CD14-positive monocyte (primary cell): Measurements from ENCODE around the gene ITPR2. TPM values are rescaled to one million over a fixed set of nuclear protein-coding genes. Genes with fewer than 3 reads are reported as not detected.

Experiments
- DNase-seq, 3 donors: peaks; one replicate each; pipeline ENCODE4 v3.0.0-alpha.2; 2011 to 2022
- H2AFZ ChIP-seq: 2 replicates; pipeline ENCODE4 v1.6.0; 2012; ENCODE audit warnings: mild to moderate bottlenecking, low read depth, low read length, inconsistent platforms; ENCODE audit not compliant: insufficient read depth, poor library complexity, severe bottlenecking
- H3K27ac ChIP-seq, 2 donors: 1 replicate in 1 of 2; 2 replicates in 1 of 2; pipeline ENCODE4 v1.5.1; 2012 to 2013; ENCODE audit warnings: low read length in 2 of 2, control low read depth in 1 of 2, inconsistent platforms in 1 of 2, low read depth in 1 of 2, mild to moderate bottlenecking in 1 of 2
- H3K27me3 ChIP-seq, 2 donors: one replicate each; pipeline versions ENCODE4 v1.6.0 to v1.6.1; 2011 to 2013; ENCODE audit warnings: low read length in 2 of 2; ENCODE audit not compliant: control insufficient read depth in 2 of 2, insufficient read depth in 2 of 2
- H3K36me3 ChIP-seq, 2 donors: replicated peaks in 1 of 2; 1 replicate in 1 of 2; 2 replicates in 1 of 2; pipeline versions ENCODE4 v1.5.1 to v1.6.1; 2012 to 2013; ENCODE audit warnings: low read length in 2 of 2, control low read depth in 1 of 2, inconsistent platforms in 1 of 2, mild to moderate bottlenecking in 1 of 2; ENCODE audit not compliant: insufficient read depth in 2 of 2, control insufficient read depth in 1 of 2
- H3K4me1 ChIP-seq, 2 donors: 1 replicate in 1 of 2; 2 replicates in 1 of 2; pipeline versions ENCODE4 v1.5.1 to v1.6.1; 2012 to 2013; ENCODE audit warnings: low read length in 2 of 2, control low read depth in 1 of 2, inconsistent platforms in 1 of 2, mild to moderate bottlenecking in 1 of 2, moderate library complexity in 1 of 2; ENCODE audit not compliant: insufficient read depth in 2 of 2, control insufficient read depth in 1 of 2
- H3K4me2 ChIP-seq: replicated peaks from 2 replicates; pipeline ENCODE3; 2012; ENCODE audit warnings: low read length, moderate library complexity, mild to moderate bottlenecking; ENCODE audit not compliant: poor library complexity, severe bottlenecking; ENCODE audit errors: extremely low read depth
- H3K4me3 ChIP-seq, 3 experiments: fragments of 200-600 bp in 1 of 3; sonication (generic) in 1 of 3; replicated peaks in 1 of 3; 1 replicate in 2 of 3; 2 replicates in 1 of 3; pipeline ENCODE4 v1.5.1; 2011 to 2013; ENCODE audit warnings: low read length in 3 of 3, mild to moderate bottlenecking in 3 of 3, control low read depth in 2 of 3, low read depth in 2 of 3, inconsistent platforms in 1 of 3, moderate library complexity in 1 of 3
- H3K79me2 ChIP-seq: 2 replicates; pipeline ENCODE4 v1.6.0; 2012; ENCODE audit warnings: mild to moderate bottlenecking, control low read depth, inconsistent platforms, low read length, moderate library complexity; ENCODE audit not compliant: insufficient read depth
- H3K9ac ChIP-seq: 2 replicates; pipeline ENCODE4 v1.6.0; 2017; ENCODE audit warnings: low read length, mild to moderate bottlenecking; ENCODE audit not compliant: insufficient read depth, poor library complexity, severe bottlenecking
- H3K9me3 ChIP-seq, 2 donors: replicated peaks in 1 of 2; 1 replicate in 1 of 2; 2 replicates in 1 of 2; pipeline versions ENCODE4 v1.5.1 to v1.6.1; 2012 to 2013; ENCODE audit warnings: low read length in 2 of 2, control low read depth in 1 of 2; ENCODE audit not compliant: control insufficient read depth in 1 of 2, insufficient read depth in 1 of 2
- H4K20me1 ChIP-seq: 2 replicates; pipeline ENCODE4 v1.6.0; 2012; ENCODE audit warnings: mild to moderate bottlenecking, low read length, control low read depth, moderate library complexity; ENCODE audit not compliant: insufficient read depth
- H3K27ac Mint-ChIP-seq, 7 donors: one replicate each; pipeline ENCODE4 v1.8.0; 2020; ENCODE audit warnings: mild to moderate bottlenecking in 7 of 7, mixed read lengths in 7 of 7, moderate library complexity in 6 of 7, inconsistent platforms in 2 of 7
- H3K27me3 Mint-ChIP-seq, 3 donors: one replicate each; pipeline ENCODE4 v1.8.0; 2021 to 2022; ENCODE audit warnings: low read depth in 3 of 3, mild to moderate bottlenecking in 3 of 3, mixed read lengths in 3 of 3, moderate library complexity in 3 of 3, inconsistent platforms in 1 of 3
- H3K36me3 Mint-ChIP-seq, 2 donors: one replicate each; pipeline ENCODE4 v1.8.0; 2020; ENCODE audit warnings: mixed read lengths in 2 of 2, inconsistent platforms in 1 of 2, mild to moderate bottlenecking in 1 of 2
- H3K4me1 Mint-ChIP-seq: one replicate; pipeline ENCODE4 v1.8.0; 2020; ENCODE audit warnings: mild to moderate bottlenecking, mixed read lengths
- H3K4me3 Mint-ChIP-seq, 2 donors: one replicate each; pipeline ENCODE4 v1.8.0; 2020; ENCODE audit warnings: mild to moderate bottlenecking in 2 of 2, mixed read lengths in 2 of 2, moderate library complexity in 1 of 2
- H3K9me3 Mint-ChIP-seq, 7 donors: one replicate each; pipeline ENCODE4 v1.8.0; 2020 to 2022; ENCODE audit warnings: mixed read lengths in 7 of 7, mild to moderate bottlenecking in 6 of 7, moderate library complexity in 6 of 7, inconsistent platforms in 2 of 7
- whole genome bisulfite sequencing: methylation state at CpG from one replicate; pipeline ENCODE4 v1.1.5; 2013; ENCODE audit warnings: missing lambda C conversion rate; ENCODE audit not compliant: insufficient coverage; 5-methylcytosine and 5-hydroxymethylcytosine counted together
- intact Hi-C, 2 donors: fragments of 100-400 bp; cut with micrococcal nuclease; formaldehyde crosslinking; loops; one replicate each; pipeline versions ENCODE4 v1.15.0 to v1.15.1; 2023
- polyA plus RNA-seq, 3 donors: library from polyadenylated mRNA; depleted of rRNA in 1 of 3; unstranded in 2 of 3; stranded (reverse) in 1 of 3; fragments of 300-500 nt in 2 of 3; fragments of >200 nt in 1 of 3; fragmentation: Illumina TruSeq in 2 of 3; gene quantifications; 1 replicate in 2 of 3; 2 replicates in 1 of 3; pipeline ENCODE4 v1.2.3, GENCODE V29; 2012 to 2021
- TF ChIP-seq, protein P1 (sequence below): fragments of 200-600 bp; IDR thresholded peaks from one replicate; pipeline ENCODE4 v1.8.0; 2022; ENCODE audit warnings: antibody characterized with exemption, mild to moderate bottlenecking

Gene ITPR2
- polyA plus RNA-seq, 3 donors = 2.7 to 6.4 (median 5.7) TPM

DNA sequence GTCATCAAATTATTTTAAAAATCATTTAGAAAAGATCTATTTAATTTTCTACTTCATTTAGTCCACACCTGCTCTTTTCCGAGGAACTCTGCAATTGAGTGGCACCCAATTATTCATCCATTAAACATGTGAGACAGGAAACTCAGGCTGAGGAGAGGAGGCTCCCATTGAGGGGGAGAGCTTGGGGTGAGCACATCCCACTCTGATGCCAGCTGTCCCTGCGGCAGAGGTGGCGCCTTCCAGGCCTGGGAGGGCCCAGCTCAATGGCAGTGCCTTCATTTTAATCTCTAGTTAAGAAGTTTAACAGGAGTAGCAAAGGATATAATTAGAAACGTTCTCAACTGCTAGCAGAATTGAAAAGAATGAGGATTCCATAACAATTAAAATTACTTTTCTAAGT is 92.0 kb downstream of the ITPR2 start:
- Histone ChIP-seq H3K4me2 (no peak overlapping the region), H3K36me3 (no peaks in the 10 kb centered on the region), H2AFZ (no peak overlapping the region), H3K27me3 (no peaks in the 10 kb centered on the region), H4K20me1 (peaks cover 57% of the 10 kb centered on the region), H3K79me2 (peaks cover 11% of the 10 kb centered on the region), H3K4me3 (no peak overlapping the region), H3K9me3 (peaks cover 0 to 9% of the 10 kb centered on the region in 2 donors), H3K9ac (no peak overlapping the region), H3K4me1 (no peaks in the 10 kb centered on the region), H3K27ac (no peak overlapping the region)
- peaks cover 7% of the 10 kb centered on the region for H3K4me1 Mint-ChIP-seq
- peaks cover 6 to 21% of the 10 kb centered on the region in 2 donors for H3K36me3 Mint-ChIP-seq
- TF ChIP-seq, protein P1, sequence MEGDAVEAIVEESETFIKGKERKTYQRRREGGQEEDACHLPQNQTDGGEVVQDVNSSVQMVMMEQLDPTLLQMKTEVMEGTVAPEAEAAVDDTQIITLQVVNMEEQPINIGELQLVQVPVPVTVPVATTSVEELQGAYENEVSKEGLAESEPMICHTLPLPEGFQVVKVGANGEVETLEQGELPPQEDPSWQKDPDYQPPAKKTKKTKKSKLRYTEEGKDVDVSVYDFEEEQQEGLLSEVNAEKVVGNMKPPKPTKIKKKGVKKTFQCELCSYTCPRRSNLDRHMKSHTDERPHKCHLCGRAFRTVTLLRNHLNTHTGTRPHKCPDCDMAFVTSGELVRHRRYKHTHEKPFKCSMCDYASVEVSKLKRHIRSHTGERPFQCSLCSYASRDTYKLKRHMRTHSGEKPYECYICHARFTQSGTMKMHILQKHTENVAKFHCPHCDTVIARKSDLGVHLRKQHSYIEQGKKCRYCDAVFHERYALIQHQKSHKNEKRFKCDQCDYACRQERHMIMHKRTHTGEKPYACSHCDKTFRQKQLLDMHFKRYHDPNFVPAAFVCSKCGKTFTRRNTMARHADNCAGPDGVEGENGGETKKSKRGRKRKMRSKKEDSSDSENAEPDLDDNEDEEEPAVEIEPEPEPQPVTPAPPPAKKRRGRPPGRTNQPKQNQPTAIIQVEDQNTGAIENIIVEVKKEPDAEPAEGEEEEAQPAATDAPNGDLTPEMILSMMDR = no peak
- 100% methylated on average over 2 of the region's 4 CpGs for WGBS
- no peak overlapping the region for H3K27ac Mint-ChIP-seq
- no peak overlapping the region for H3K4me3 Mint-ChIP-seq
- intact Hi-C loops = no loop called here
- no peaks in the 10 kb centered on the region for H3K27me3 Mint-ChIP-seq
- no peak for DNase-seq
- H3K9me3 Mint-ChIP-seq = peaks cover 0 to 14% (median 7%) of the 10 kb centered on the region in 7 donors

DNA sequence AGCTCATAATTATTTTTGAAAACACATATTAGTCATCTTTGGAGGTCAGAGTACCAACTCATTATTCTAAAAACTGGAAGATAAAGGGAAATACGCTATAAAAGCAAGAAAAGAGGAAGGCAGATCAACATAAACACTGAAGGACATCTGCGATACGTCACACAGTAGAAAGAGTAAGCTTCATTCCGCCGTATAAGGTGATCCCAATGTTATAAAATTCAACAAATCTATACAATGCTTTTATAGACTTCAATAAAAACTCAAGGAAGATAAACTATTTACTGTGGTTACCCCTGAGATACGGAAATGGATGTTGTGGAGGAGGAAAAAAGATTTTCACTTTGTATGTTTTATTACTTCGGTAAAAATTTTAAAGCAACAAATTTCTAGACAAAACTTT is 92.6 kb downstream of the ITPR2 start:
- Mint-ChIP-seq H3K4me1 (peaks cover 10% of the 10 kb centered on the region), H3K36me3 (peaks cover 6 to 21% of the 10 kb centered on the region in 2 donors), H3K27ac (no peak overlapping the region), H3K27me3 (no peaks in the 10 kb centered on the region), H3K9me3 (peaks cover 0 to 14% (median 7%) of the 10 kb centered on the region in 7 donors), H3K4me3 (no peak overlapping the region)
- Histone ChIP-seq H3K36me3 (no peaks in the 10 kb centered on the region), H3K27ac (no peak overlapping the region), H3K9me3 (peaks cover 0 to 9% of the 10 kb centered on the region in 2 donors), H3K4me2 (no peak overlapping the region), H4K20me1 (peaks cover 61% of the 10 kb centered on the region), H3K27me3 (no peaks in the 10 kb centered on the region), H3K4me3 (no peak overlapping the region), H2AFZ (no peak overlapping the region), H3K4me1 (peaks cover 0 to 2% of the 10 kb centered on the region in 2 donors), H3K79me2 (peaks cover 11% of the 10 kb centered on the region), H3K9ac (no peak overlapping the region)
- DNase-seq = no peak
- WGBS = no CpG with 5 or more reads among the region's 7 CpGs
- TF ChIP-seq, protein P1 = no peak
- intact Hi-C loops = no loop called here
